Panc1 (cell line): Measurements from ENCODE around the gene CACUL1. TPM values are rescaled to one million over a fixed set of nuclear protein-coding genes. Genes with fewer than 3 reads are reported as not detected.

Experiments used
- ATAC-seq: fragments of 200-7000 bp; cut with Tn5 transposase; 2 replicates; pipeline ENCODE4 v1.9.1; 2020; ENCODE audit warnings: mild to moderate bottlenecking, moderate library complexity
- BruUV-seq: library from RNA; stranded (reverse); fragments of 400-500 nt; replicated peaks from 2 replicates; lab custom pipeline; 2021; lab: Mats Ljungman, UMichigan
- CTCF ChIA-PET: fragments of 300-600 bp; sonication (Branson Sonifier 250); formaldehyde crosslinking; loops from one replicate; lab custom pipeline; 2022; ENCODE audit warnings: antibody characterized with exemption; lab: Charles Lee
- POLR2A ChIA-PET: fragments of 300-600 bp; sonication (Branson Sonifier 250); formaldehyde crosslinking; loops from one replicate; lab custom pipeline; 2022; ENCODE audit warnings: antibody characterized with exemption; lab: Charles Lee
- DNase-seq: peaks from one replicate; pipeline ENCODE4 v3.0.0-alpha.2; 2010; ENCODE audit warnings: low read depth, low spot score
- H3K27ac ChIP-seq: 2 replicates; pipeline ENCODE4 v1.5.1; 2011; ENCODE audit warnings: mild to moderate bottlenecking, low read length, inconsistent platforms
- H3K27me3 ChIP-seq: fragments of 200-500 bp; sonication (Bioruptor generic); 2 replicates; pipeline ENCODE4 v1.6.0; 2014; ENCODE audit warnings: low read length, inconsistent platforms; ENCODE audit not compliant: control insufficient read depth, insufficient read depth
- H3K36me3 ChIP-seq: fragments of 200-500 bp; sonication (Bioruptor generic); 2 replicates; pipeline ENCODE4 v1.5.1; 2014; ENCODE audit warnings: inconsistent platforms, mild to moderate bottlenecking, low read length, moderate library complexity; ENCODE audit not compliant: control insufficient read depth, insufficient read depth
- H3K4me1 ChIP-seq: 2 replicates; pipeline ENCODE4 v1.5.1; 2011; ENCODE audit warnings: inconsistent platforms, mild to moderate bottlenecking, low read length, moderate library complexity; ENCODE audit not compliant: control insufficient read depth, insufficient read depth
- H3K4me3 ChIP-seq, 2 experiments: 2 replicates each; pipeline ENCODE4 v1.5.1; 2011 to 2012; ENCODE audit warnings: low read depth in 2 of 2, low read length in 2 of 2, mild to moderate bottlenecking in 2 of 2, inconsistent platforms in 1 of 2, moderate library complexity in 1 of 2
- H3K9me3 ChIP-seq: fragments of 200-500 bp; sonication (Bioruptor generic); 2 replicates; pipeline ENCODE4 v1.5.1; 2014; ENCODE audit warnings: low read depth, mild to moderate bottlenecking, inconsistent platforms, low read length, moderate library complexity; ENCODE audit not compliant: control insufficient read depth, insufficient read depth
- CTCF ChIP-seq: fragments of 450-650 bp; IDR thresholded peaks from 2 replicates; pipeline ENCODE4 v1.5.1; 2017; ENCODE audit warnings: mild to moderate bottlenecking
- POLR2AphosphoS5 ChIP-seq: IDR thresholded peaks from 2 replicates; pipeline ENCODE4 v1.6.1; 2012; ENCODE audit warnings: mild to moderate bottlenecking, low read depth, low read length, moderate library complexity
- REST ChIP-seq, 2 experiments: IDR thresholded peaks; 2 replicates each; pipeline ENCODE4 v1.6.1; 2011 to 2012; ENCODE audit warnings: low read depth in 2 of 2, control low read depth in 1 of 2, low read length in 1 of 2, mild to moderate bottlenecking in 1 of 2, moderate library complexity in 1 of 2; ENCODE audit not compliant: insufficient read depth in 1 of 2
- SIN3A ChIP-seq: IDR thresholded peaks from 2 replicates; pipeline ENCODE4 v1.6.1; 2012; ENCODE audit warnings: low read depth, mild to moderate bottlenecking, low read length, moderate library complexity, borderline replicate concordance; ENCODE audit not compliant: insufficient read depth
- TCF7L2 ChIP-seq: IDR thresholded peaks from 2 replicates; pipeline ENCODE4 v1.6.1; 2011; ENCODE audit warnings: mild to moderate bottlenecking, low read depth, low read length, inconsistent platforms
- in situ Hi-C: cut with HindIII; loops from 2 replicates; pipeline ENCODE4 v1.10.0; 2016; ENCODE audit warnings: low sequenced_read_pairs, low pct_unique_long_range_greater_than_20kb
- intact Hi-C: fragments of 100-400 bp; cut with micrococcal nuclease; formaldehyde crosslinking; loops from one replicate; pipeline ENCODE4 v1.10.0; 2022; ENCODE audit not compliant: unreplicated experiment
- total RNA-seq: library from RNA; stranded (reverse); gene quantifications from one replicate; pipeline ENCODE4 v1.2.1, GENCODE V29; 2021; ENCODE audit not compliant: unreplicated experiment

Gene CACUL1
- total RNA-seq, 1 experiment from 2014 or later: 44.1 TPM

GRCh38 chr10:118669020-118669791 is 85.6 kb downstream of the CACUL1 start:
- DNase-seq (no peak), ATAC-seq (no peak)
- Histone ChIP-seq H3K36me3 (no peaks in the 10 kb centered on the region), H3K9me3 (no peaks in the 10 kb centered on the region), H3K27me3 (no peaks in the 10 kb centered on the region), H3K4me1 (no peaks in the 10 kb centered on the region), H3K27ac (no peak overlapping the region), H3K4me3 (no peak overlapping the region)
- BruUV-seq: no TSS peak
- intact Hi-C loops (no loop called here), in situ Hi-C loops (no loop called here)
- CTCF ChIA-PET: no interaction called here
- POLR2A ChIA-PET: no interaction called here
- no peak for TF ChIP-seq CTCF
- TF ChIP-seq SIN3A: no peak
- TF ChIP-seq POLR2AphosphoS5: no peak
- no peak for TF ChIP-seq TCF7L2
- no peak for TF ChIP-seq REST (IDR thresholded peaks at IDR 0.05; ENCODE audit: insufficient read depth in 1 of 2, low read depth in 2 of 2, low read length in 1 of 2)

DNA sequence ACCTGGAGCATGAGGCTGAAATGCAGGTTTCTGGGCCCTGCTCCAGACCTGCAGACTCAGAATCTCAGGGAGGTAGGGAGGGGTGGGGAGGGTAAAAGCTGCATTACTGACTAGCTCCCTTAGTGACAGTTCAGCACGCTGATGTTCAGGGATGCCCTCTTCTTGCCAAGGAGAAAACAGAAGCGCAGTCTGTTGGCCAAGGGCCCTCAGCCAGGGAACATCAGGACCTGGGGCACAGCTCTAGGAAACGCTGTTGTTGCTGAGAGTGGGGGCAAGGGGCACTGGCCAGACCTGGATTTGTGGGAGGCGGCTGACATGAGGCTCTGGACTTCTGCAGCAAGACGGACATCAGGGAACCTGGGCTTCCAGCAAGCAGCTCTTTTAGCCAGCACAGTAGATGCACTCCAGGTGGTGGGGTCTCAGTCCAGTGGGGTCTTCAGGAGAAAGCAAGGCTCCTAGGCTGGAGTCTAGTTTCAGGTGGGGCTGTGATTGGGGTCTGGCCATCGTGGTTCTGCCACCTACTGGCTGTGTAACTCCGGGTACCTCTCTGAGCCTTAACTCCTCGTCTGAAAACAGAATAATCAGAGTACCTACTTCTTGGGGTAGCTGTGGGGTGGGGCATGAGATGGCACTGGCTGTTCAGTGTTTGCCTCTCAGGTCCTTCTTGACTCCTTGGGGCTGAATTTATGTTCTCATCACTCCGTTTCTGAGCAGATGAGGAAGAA is 86.4 kb downstream of the CACUL1 start:
- no peak overlapping the region for H3K27ac ChIP-seq
- H3K4me3 ChIP-seq: no peak overlapping the region
- no peak for DNase-seq
- CTCF ChIA-PET: no interaction called here
- BruUV-seq: no TSS peak
- no peaks in the 10 kb centered on the region for H3K4me1 ChIP-seq
- no peaks in the 10 kb centered on the region for H3K36me3 ChIP-seq
- ATAC-seq: no peak
- POLR2A ChIA-PET: interaction anchor here (0.6 kb wide), 2 partner anchors 100 to 1174 kb away, joined by 3 to 10 read pairs; no protein-coding TSS in a partner anchor
- intact Hi-C loops: no loop called here
- H3K9me3 ChIP-seq: no peaks in the 10 kb centered on the region
- in situ Hi-C loops: no loop called here
- TF ChIP-seq CTCF: no peak; the same call in 1 of the 2 replicates
- no peaks in the 10 kb centered on the region for H3K27me3 ChIP-seq
